Measurements from ENCODE around the gene HAGH. TPM values are rescaled to one million over a fixed set of nuclear protein-coding genes. Genes with fewer than 3 reads are reported as not detected.
A peak's percentile ranks its signal among the peaks of the same experiment; 100 is the strongest.

Gene HAGH
- total RNA-seq, 1 donor from 2014 or later, result 35.9 TPM

GRCh38 chr16:1825381-1825863 is 1.2 kb downstream of the HAGH start:
- Histone ChIP-seq H3K4me1 (ENCODE audit: insufficient read depth, low read length) (peaks cover 5% of the 10 kb centered on the region), H3K4me3 (ENCODE audit: insufficient read depth, low read depth, low read length) (peak overlapping the region; percentile 99), H3K9ac (ENCODE audit: low read length) (peak overlapping the region; percentile 88), H2AFZ (ENCODE audit: low read depth, low read length) (no peak overlapping the region), H3K27ac (ENCODE audit: low read depth, low read length) (no peak overlapping the region), H3K27me3 (ENCODE audit: insufficient read depth, low read length) (no peaks in the 10 kb centered on the region), H3K9me3 (ENCODE audit: insufficient read depth, low read depth, low read length) (no peaks in the 10 kb centered on the region), H4K20me1 (ENCODE audit: insufficient read depth, low read length) (peaks cover 23% of the 10 kb centered on the region), H3K36me3 (ENCODE audit: insufficient read depth, low read length) (peaks cover 4% of the 10 kb centered on the region), H3K4me2 (ENCODE audit: low read length) (peak overlapping the region; percentile 94), H3K79me2 (ENCODE audit: insufficient read depth, low read length) (peaks cover 34% of the 10 kb centered on the region)
- Mint-ChIP-seq H3K36me3 (ENCODE audit: low read depth, unreplicated experiment) (peaks cover 2% of the 10 kb centered on the region), H3K4me3 (ENCODE audit: unreplicated experiment) (peak overlapping the region; percentile 80), H3K27ac (ENCODE audit: unreplicated experiment) (no peak overlapping the region), H3K4me1 (ENCODE audit: low read depth, unreplicated experiment) (peaks cover 10% of the 10 kb centered on the region), H3K27me3 (ENCODE audit: low read depth, unreplicated experiment) (no peaks in the 10 kb centered on the region), H3K9me3 (ENCODE audit: unreplicated experiment) (no peaks in the 10 kb centered on the region)
- TF ChIP-seq EZH2 (IDR thresholded peaks at IDR 0.05; ENCODE audit: insufficient read depth, low read length), result no peak
- TF ChIP-seq, protein P1, sequence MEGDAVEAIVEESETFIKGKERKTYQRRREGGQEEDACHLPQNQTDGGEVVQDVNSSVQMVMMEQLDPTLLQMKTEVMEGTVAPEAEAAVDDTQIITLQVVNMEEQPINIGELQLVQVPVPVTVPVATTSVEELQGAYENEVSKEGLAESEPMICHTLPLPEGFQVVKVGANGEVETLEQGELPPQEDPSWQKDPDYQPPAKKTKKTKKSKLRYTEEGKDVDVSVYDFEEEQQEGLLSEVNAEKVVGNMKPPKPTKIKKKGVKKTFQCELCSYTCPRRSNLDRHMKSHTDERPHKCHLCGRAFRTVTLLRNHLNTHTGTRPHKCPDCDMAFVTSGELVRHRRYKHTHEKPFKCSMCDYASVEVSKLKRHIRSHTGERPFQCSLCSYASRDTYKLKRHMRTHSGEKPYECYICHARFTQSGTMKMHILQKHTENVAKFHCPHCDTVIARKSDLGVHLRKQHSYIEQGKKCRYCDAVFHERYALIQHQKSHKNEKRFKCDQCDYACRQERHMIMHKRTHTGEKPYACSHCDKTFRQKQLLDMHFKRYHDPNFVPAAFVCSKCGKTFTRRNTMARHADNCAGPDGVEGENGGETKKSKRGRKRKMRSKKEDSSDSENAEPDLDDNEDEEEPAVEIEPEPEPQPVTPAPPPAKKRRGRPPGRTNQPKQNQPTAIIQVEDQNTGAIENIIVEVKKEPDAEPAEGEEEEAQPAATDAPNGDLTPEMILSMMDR (IDR thresholded peaks at IDR 0.05; ENCODE audit: insufficient read depth, low read depth, low read length), result no peak
- DNase-seq (ENCODE audit: low read depth) (no peak), FAIRE-seq (no peak)

DNA sequence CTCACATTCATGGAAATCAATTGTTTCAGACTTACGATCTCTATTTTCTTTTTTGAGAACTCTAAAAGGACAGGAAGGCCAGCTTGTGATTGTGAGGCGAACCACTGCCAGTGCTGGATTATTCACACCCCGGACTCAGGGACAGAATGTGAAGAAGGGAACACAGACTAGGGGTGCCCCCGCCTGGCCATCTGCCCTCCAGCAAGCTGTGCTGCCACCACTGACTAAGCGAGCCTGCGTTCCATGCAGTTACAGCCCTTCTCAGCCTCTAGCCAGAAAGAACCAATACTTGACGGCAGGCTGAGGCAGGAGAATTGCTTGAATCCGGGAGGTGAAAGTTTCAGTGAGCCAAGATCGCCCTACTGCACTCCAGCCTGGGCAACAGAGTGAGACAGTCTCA is 2.8 kb downstream of the HAGH start:
- FAIRE-seq (no peak), DNase-seq (ENCODE audit: low read depth) (peak; percentile 34)
- H3K27me3 Mint-ChIP-seq (ENCODE audit: low read depth, unreplicated experiment), result no peaks in the 10 kb centered on the region
- no peak overlapping the region for H3K4me3 ChIP-seq (ENCODE audit: insufficient read depth, low read depth, low read length)
- peaks cover 5% of the 10 kb centered on the region for H3K4me1 Mint-ChIP-seq (ENCODE audit: low read depth, unreplicated experiment)
- H3K9ac ChIP-seq (ENCODE audit: low read length), result no peak overlapping the region
- H3K79me2 ChIP-seq (ENCODE audit: insufficient read depth, low read length), result peaks cover 22% of the 10 kb centered on the region
- H3K27me3 ChIP-seq (ENCODE audit: insufficient read depth, low read length), result no peaks in the 10 kb centered on the region
- H3K4me3 Mint-ChIP-seq (ENCODE audit: unreplicated experiment), result peak overlapping the region; percentile 58
- H3K36me3 Mint-ChIP-seq (ENCODE audit: low read depth, unreplicated experiment), result peaks cover 3% of the 10 kb centered on the region
- no peaks in the 10 kb centered on the region for H3K9me3 ChIP-seq (ENCODE audit: insufficient read depth, low read depth, low read length)
- peak overlapping the region; percentile 31 for H3K27ac Mint-ChIP-seq (ENCODE audit: unreplicated experiment)
- no peak overlapping the region for H2AFZ ChIP-seq (ENCODE audit: low read depth, low read length)
- H3K27ac ChIP-seq (ENCODE audit: low read depth, low read length), result no peak overlapping the region
- no peak overlapping the region for H3K4me2 ChIP-seq (ENCODE audit: low read length)
- peaks cover 12% of the 10 kb centered on the region for H4K20me1 ChIP-seq (ENCODE audit: insufficient read depth, low read length)
- TF ChIP-seq, protein P1 (IDR thresholded peaks at IDR 0.05; ENCODE audit: insufficient read depth, low read depth, low read length), result peak; percentile 17
- no peak for TF ChIP-seq EZH2 (IDR thresholded peaks at IDR 0.05; ENCODE audit: insufficient read depth, low read length)
- peaks cover 5% of the 10 kb centered on the region for H3K4me1 ChIP-seq (ENCODE audit: insufficient read depth, low read length)
- H3K9me3 Mint-ChIP-seq (ENCODE audit: unreplicated experiment), result no peaks in the 10 kb centered on the region
- no peaks in the 10 kb centered on the region for H3K36me3 ChIP-seq (ENCODE audit: insufficient read depth, low read length)

DNA sequence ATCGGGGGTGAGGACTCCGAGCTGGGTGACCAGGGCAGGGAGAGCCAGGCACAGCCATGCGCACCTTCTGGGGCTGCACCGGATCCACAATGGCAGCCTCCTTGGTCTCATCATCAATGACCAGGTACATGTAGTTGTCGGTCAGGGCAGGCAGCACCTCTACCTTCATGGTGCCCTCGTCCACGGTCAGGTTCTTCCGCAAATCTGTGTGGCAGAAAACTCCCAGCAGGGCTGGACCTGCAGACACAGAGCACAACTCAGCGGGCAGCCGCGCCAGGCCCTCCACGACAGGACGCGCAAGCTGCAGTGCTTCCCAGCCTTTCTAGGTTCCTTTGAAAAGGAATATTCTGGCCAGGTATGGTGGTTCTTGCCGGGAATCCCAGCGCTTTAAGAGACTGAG is 3.8 kb downstream of the HAGH start:
- Mint-ChIP-seq H3K27me3 (ENCODE audit: low read depth, unreplicated experiment) (no peaks in the 10 kb centered on the region), H3K4me1 (ENCODE audit: low read depth, unreplicated experiment) (no peaks in the 10 kb centered on the region), H3K9me3 (ENCODE audit: unreplicated experiment) (no peaks in the 10 kb centered on the region), H3K27ac (ENCODE audit: unreplicated experiment) (no peak overlapping the region), H3K4me3 (ENCODE audit: unreplicated experiment) (no peak overlapping the region), H3K36me3 (ENCODE audit: low read depth, unreplicated experiment) (peaks cover 3% of the 10 kb centered on the region)
- H3K9me3 ChIP-seq (ENCODE audit: insufficient read depth, low read depth, low read length), result no peaks in the 10 kb centered on the region
- H3K27me3 ChIP-seq (ENCODE audit: insufficient read depth, low read length), result no peaks in the 10 kb centered on the region
- H2AFZ ChIP-seq (ENCODE audit: low read depth, low read length), result no peak overlapping the region
- H3K9ac ChIP-seq (ENCODE audit: low read length), result no peak overlapping the region
- no peak for DNase-seq (ENCODE audit: low read depth)
- FAIRE-seq, result no peak
- peaks cover 5% of the 10 kb centered on the region for H3K4me1 ChIP-seq (ENCODE audit: insufficient read depth, low read length)
- H3K79me2 ChIP-seq (ENCODE audit: insufficient read depth, low read length), result peaks cover 13% of the 10 kb centered on the region
- TF ChIP-seq, protein P1 (IDR thresholded peaks at IDR 0.05; ENCODE audit: insufficient read depth, low read depth, low read length), result no peak
- TF ChIP-seq EZH2 (IDR thresholded peaks at IDR 0.05; ENCODE audit: insufficient read depth, low read length), result no peak
- H3K36me3 ChIP-seq (ENCODE audit: insufficient read depth, low read length), result no peaks in the 10 kb centered on the region
- no peak overlapping the region for H3K4me3 ChIP-seq (ENCODE audit: insufficient read depth, low read depth, low read length)
- peaks cover 11% of the 10 kb centered on the region for H4K20me1 ChIP-seq (ENCODE audit: insufficient read depth, low read length)
- no peak overlapping the region for H3K4me2 ChIP-seq (ENCODE audit: low read length)
- H3K27ac ChIP-seq (ENCODE audit: low read depth, low read length), result no peak overlapping the region
